A673 (cell line): ENCODE measurements around the gene TMEM217. TPM values are rescaled to one million over a fixed set of nuclear protein-coding genes. Genes with fewer than 3 reads are reported as not detected.
A peak's percentile ranks its signal among the peaks of the same experiment; 100 is the strongest.

Source experiments
- BruUV-seq: library from RNA; stranded (reverse); fragments of 400-500 nt; replicated peaks from 2 replicates; lab custom pipeline; 2021; lab: Mats Ljungman, UMichigan
- CTCF ChIA-PET: fragments of 300-600 bp; sonication (Branson Sonifier 250); formaldehyde crosslinking; loops from one replicate; lab custom pipeline; 2022; ENCODE audit warnings: antibody characterized with exemption; lab: Charles Lee
- POLR2A ChIA-PET: fragments of 300-600 bp; sonication (Branson Sonifier 250); formaldehyde crosslinking; loops from one replicate; lab custom pipeline; 2022; ENCODE audit warnings: antibody characterized with exemption; ENCODE audit not compliant: low non-redundant PET; lab: Charles Lee
- DNase-seq: peaks from one replicate; pipeline ENCODE4 v3.0.0-alpha.2; 2015; ENCODE audit warnings: low spot score
- H3K27ac ChIP-seq: fragments of 200-600 bp; sonication (generic); 2 replicates; pipeline ENCODE4 v1.5.1; 2016; ENCODE audit warnings: mixed run types, low read depth, mild to moderate bottlenecking, mixed read lengths, antibody characterized with exemption, low read length; ENCODE audit not compliant: poor library complexity, severe bottlenecking
- H3K27me3 ChIP-seq: fragments of 200-600 bp; sonication (generic); replicated peaks from 2 replicates; pipeline ENCODE4 v1.6.1; 2017; ENCODE audit warnings: mixed run types, low read depth, mild to moderate bottlenecking, mixed read lengths, antibody characterized with exemption, low read length; ENCODE audit not compliant: insufficient read depth, poor library complexity
- H3K36me3 ChIP-seq: fragments of 200-600 bp; sonication (generic); 2 replicates; pipeline ENCODE4 v1.6.1; 2016; ENCODE audit warnings: mixed run types, mild to moderate bottlenecking, mixed read lengths, antibody characterized with exemption, low read length; ENCODE audit not compliant: insufficient read depth, poor library complexity, severe bottlenecking
- H3K4me1 ChIP-seq: fragments of 200-600 bp; sonication (generic); 2 replicates; pipeline ENCODE4 v1.6.1; 2017; ENCODE audit warnings: mixed run types, mild to moderate bottlenecking, mixed read lengths, antibody characterized with exemption, low read length; ENCODE audit not compliant: insufficient read depth, poor library complexity, severe bottlenecking
- H3K4me3 ChIP-seq: fragments of 200-600 bp; sonication (generic); 2 replicates; pipeline ENCODE4 v1.5.1; 2016; ENCODE audit warnings: low read depth, mixed run types, mild to moderate bottlenecking, mixed read lengths, low read length; ENCODE audit not compliant: poor library complexity, severe bottlenecking
- H3K9me3 ChIP-seq: fragments of 200-600 bp; sonication (generic); 2 replicates; pipeline ENCODE4 v1.6.1; 2016; ENCODE audit warnings: mixed run types, low read depth, mild to moderate bottlenecking, mixed read lengths, antibody characterized with exemption, low read length; ENCODE audit not compliant: poor library complexity, severe bottlenecking
- CTCF ChIP-seq: fragments of 300-800, 200-600 bp; sonication (generic); conservative IDR thresholded peaks from 2 replicates; pipeline ENCODE4 v1.5.1; 2017; ENCODE audit warnings: low read depth, mild to moderate bottlenecking, antibody characterized with exemption, low read length, moderate library complexity, mixed read lengths
- EZH2 ChIP-seq: fragments of 200-600 bp; sonication (generic); IDR thresholded peaks from 2 replicates; pipeline ENCODE4 v1.6.1; 2017; ENCODE audit warnings: borderline replicate concordance, low read depth, mild to moderate bottlenecking, mixed read lengths, antibody characterized with exemption, low read length; ENCODE audit not compliant: poor library complexity, severe bottlenecking
- intact Hi-C: fragments of 100-400 bp; cut with micrococcal nuclease; formaldehyde crosslinking; loops from one replicate; pipeline ENCODE4 v1.10.0; 2022; ENCODE audit not compliant: unreplicated experiment
- total RNA-seq: library from RNA; stranded (reverse); gene quantifications from 2 replicates; pipeline ENCODE4 v1.2.3, GENCODE V29; 2021

TMEM217 gene
- total RNA-seq, 1 experiment from 2014 or later, result 0.37 TPM

- peak overlapping the region; percentile 27 for H3K27ac ChIP-seq
- peak overlapping the region; percentile 59 for H3K4me3 ChIP-seq
- ChIA-PET POLR2A (no interaction called here), CTCF (interaction anchor here (0.9 to 1.2 kb wide), 2 partner anchors 13 to 51 kb away, joined by 3 to 4 read pairs; no protein-coding TSS in a partner anchor)
- no peak for TF ChIP-seq CTCF
- TF ChIP-seq EZH2, result no peak
- intact Hi-C loops, result no loop called here
- BruUV-seq, result no TSS peak
- no peak for DNase-seq
- H3K27me3 ChIP-seq, result no peaks in the 10 kb centered on the region
- no peaks in the 10 kb centered on the region for H3K36me3 ChIP-seq
- no peaks in the 10 kb centered on the region for H3K9me3 ChIP-seq
- peaks cover 18% of the 10 kb centered on the region for H3K4me1 ChIP-seq
Measured at GRCh38 chr6:37222992-37223391, 35.0 kb downstream of the TMEM217 start.

- H3K27ac ChIP-seq, result peak overlapping the region; percentile 27
- ChIA-PET CTCF (interaction anchor here (0.9 to 1.2 kb wide), 2 partner anchors 12 to 50 kb away, joined by 3 to 4 read pairs; no protein-coding TSS in a partner anchor), POLR2A (no interaction called here)
- no peaks in the 10 kb centered on the region for H3K9me3 ChIP-seq
- no peaks in the 10 kb centered on the region for H3K27me3 ChIP-seq
- H3K36me3 ChIP-seq, result no peaks in the 10 kb centered on the region
- BruUV-seq, result no TSS peak
- DNase-seq, result peak; percentile 97
- TF ChIP-seq CTCF, result no peak
- no peak for TF ChIP-seq EZH2
- peaks cover 18% of the 10 kb centered on the region for H3K4me1 ChIP-seq
- intact Hi-C loops, result no loop called here
- peak overlapping the region; percentile 59 for H3K4me3 ChIP-seq
Measured at GRCh38 chr6:37222125-37222967, 35.6 kb downstream of the TMEM217 start.

GRCh38 chr6:37221585-37222124 lies 36.3 kb downstream of the TMEM217 start:
- Histone ChIP-seq H3K36me3 (no peaks in the 10 kb centered on the region), H3K4me3 (peak overlapping the region; percentile 59), H3K4me1 (peaks cover 18% of the 10 kb centered on the region), H3K27ac (peak overlapping the region; percentile 27), H3K9me3 (no peaks in the 10 kb centered on the region), H3K27me3 (no peaks in the 10 kb centered on the region)
- no peak for DNase-seq
- ChIA-PET CTCF (interaction anchor here (0.6 to 0.9 kb wide), 2 partner anchors 21 to 50 kb away, joined by 3 to 8 read pairs; no protein-coding TSS in a partner anchor), POLR2A (no interaction called here)
- intact Hi-C loops, result no loop called here
- no TSS peak for BruUV-seq
- no peak for TF ChIP-seq EZH2
- TF ChIP-seq CTCF, result no peak
